C4-2B (cell line): ENCODE results near the gene TRMT2A.

Source experiments
- H3K27ac ChIP-seq: fragments of 450-650 bp; 2 replicates; pipeline ENCODE4 v1.5.1; 2017
- CTCF ChIP-seq: fragments of 450-650 bp; conservative IDR thresholded peaks from 2 replicates; pipeline ENCODE4 v1.5.1; 2017; ENCODE audit warnings: mild to moderate bottlenecking
- ZFX ChIP-seq: fragments of 450-650 bp; IDR thresholded peaks from 2 replicates; pipeline ENCODE4 v1.6.1; 2017

Gene TRMT2A

DNA sequence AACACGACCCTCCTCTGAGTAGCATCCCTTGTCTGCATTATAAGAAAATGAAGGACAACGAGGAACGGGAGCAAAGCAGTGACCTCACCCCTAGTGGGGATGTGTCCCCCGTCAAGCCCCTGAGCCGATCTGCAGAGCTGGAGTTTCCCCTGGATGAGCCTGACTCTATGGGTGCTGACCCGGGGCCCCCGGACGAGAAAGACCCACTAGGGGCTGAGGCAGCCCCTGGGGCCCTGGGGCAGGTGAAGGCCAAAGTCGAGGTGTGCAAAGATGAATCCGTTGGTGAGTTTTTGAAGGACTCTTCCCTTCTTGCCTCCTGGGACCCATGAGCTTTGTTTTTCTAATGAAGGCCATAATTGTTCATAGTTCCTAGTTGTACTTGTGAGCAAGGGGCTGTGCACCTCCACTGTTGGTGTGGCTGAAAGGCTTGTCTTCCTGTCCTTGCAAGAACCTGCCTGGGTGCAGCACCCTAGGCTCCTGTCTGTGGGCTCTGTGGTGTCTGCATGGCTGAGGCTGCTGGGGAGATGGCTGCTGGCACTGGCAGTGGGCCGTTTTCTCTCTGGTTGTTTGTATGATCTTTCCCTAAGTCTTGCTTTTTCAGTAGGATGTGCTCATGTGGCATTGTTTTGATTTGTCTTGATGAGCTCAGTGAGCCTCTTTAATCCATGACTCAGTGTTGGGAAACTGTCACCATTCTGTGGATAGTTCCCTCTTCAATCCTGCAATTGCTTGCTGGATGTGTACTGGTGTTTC lies 26.9 kb downstream of the TRMT2A start:
- no peak overlapping the region for H3K27ac ChIP-seq
- TF ChIP-seq CTCF = no peak

- no peak for TF ChIP-seq CTCF
- TF ChIP-seq ZFX = no peak
- no peak overlapping the region for H3K27ac ChIP-seq
These were observed 27.6 kb downstream of the TRMT2A start for GRCh38 chr22:20089226-20089976.

- no peak for TF ChIP-seq CTCF
- TF ChIP-seq ZFX = no peak
These were observed 28.8 kb downstream of the TRMT2A start for GRCh38 chr22:20088263-20088648.

DNA sequence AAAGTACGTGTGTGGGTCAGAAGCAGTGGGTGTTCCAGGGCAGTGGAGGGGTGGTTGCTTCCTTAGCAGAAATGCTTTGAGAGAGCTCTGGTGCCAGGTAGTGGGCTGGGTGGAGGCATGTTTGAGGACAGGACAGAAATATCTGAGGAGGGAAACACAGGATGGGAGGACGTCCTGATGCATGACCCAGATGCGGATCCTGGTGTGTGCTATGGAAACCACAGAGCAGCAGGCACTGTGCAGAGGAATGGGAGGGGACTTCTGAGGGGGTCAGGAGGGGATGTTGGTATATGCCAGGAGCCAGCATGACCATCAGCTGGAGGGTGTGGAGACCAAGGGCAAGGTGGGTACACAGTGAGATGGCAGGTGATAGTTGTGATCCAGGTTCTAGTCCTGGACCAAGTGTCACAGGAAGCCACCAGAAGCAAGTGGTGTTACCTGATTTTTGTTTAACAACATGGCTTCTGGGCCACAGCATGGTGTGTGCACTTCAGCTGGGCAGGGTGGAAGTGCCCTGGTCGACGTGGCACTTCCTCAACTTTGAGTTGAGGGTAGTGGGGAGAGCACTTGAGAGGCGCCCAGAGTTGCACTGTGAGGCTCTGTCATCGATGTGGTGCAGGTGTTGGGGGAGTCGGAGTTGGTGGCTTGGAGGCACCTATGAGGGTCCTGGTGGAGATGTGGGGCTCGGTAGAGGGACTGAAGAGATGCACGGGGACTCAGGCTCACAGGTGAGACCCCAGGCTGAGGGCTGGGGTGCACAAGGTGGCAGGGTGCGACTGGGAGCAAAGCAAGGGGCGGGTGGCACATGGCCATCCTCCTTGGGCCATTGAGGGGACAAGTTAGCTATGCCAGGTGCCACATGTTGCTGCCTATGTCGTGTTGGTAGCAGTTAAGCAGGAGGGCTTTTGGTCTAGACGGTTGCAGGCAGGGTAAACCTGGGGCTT lies 29.4 kb downstream of the TRMT2A start:
- H3K27ac ChIP-seq = no peak overlapping the region
- TF ChIP-seq ZFX (no peak), CTCF (no peak)

More at GRCh38 chr22:20088263-20088648, 28.8 kb downstream of the TRMT2A start:
- no peak overlapping the region for H3K27ac ChIP-seq

GRCh38 chr22:20086763-20087162 lies 30.3 kb downstream of the TRMT2A start:
- no peak for TF ChIP-seq CTCF
- TF ChIP-seq ZFX = no peak
- no peak overlapping the region for H3K27ac ChIP-seq

GRCh38 chr22:20086101-20086599 lies 30.9 kb downstream of the TRMT2A start:
- no peak overlapping the region for H3K27ac ChIP-seq
- no peak for TF ChIP-seq CTCF
- TF ChIP-seq ZFX = no peak
